ENCODE results near the gene NMUR1.

DNA sequence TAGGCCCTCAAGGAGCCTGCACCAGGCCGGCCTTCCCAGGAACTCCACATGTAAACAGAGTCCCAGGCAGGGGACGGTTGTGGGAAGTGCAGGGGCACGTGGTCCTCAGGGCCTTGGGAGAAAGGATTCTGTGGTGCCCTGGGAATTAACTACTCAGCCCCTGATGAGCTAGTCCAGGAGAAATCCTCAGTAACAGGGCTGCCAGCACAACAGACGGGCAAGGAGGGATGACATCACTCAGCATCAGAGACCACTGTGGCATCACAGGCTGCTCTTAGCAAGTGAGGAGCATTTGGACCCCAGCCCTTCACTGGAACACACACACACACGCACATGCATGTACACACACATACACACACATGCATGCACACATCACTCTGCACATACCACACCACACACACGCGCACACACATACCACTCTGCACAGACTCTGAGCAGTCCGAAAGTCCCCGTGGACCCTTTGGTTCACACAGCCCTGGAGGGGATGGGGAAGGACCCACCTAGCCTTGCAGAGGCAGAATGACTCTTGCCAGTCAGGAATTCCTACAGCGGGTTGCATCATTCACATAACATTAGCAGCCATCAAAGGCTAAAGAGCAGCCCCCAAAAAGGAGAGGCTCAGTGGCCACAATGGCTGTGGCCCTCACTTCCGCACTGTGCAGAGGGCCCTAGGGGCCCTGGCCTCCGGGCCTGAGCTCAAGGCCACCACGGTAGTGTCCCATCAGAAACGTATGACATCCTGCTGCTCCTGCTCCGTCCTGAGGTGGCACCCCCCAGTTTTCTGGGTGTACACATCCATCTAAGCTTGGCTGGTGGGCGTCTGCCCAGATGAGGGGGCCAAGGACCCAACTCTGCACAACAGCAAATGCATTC is 1.9 kb upstream of the NMUR1 start:
- TF ChIP-seq CTCF (conservative IDR thresholded peaks at IDR 0.05; ENCODE audit: low read length) (no peak), EZH2phosphoT487 (IDR thresholded peaks at IDR 0.05; ENCODE audit: borderline replicate concordance, low read depth, low read length) (no peak)
